Measurements from ENCODE around the gene F2.
"Not testable (repeated sequence)": the region's sequence is repeated elsewhere in the genome, so short reads cannot be mapped to it uniquely, and the experiment has no call there.

Gene F2

GRCh38 chr11:46706886-46707285 is 12.1 kb upstream of the F2 start:
- no peak for TF ChIP-seq CTCF (IDR thresholded peaks at IDR 0.05; ENCODE audit: extremely low read depth, missing control alignments)
- no peak for DNase-seq (ENCODE audit: low spot score)

- DNase-seq (ENCODE audit: low spot score): not testable (repeated sequence)
Measured at GRCh38 chr11:46709351-46709750, 9.7 kb upstream of the F2 start.

- no peak for TF ChIP-seq CTCF (IDR thresholded peaks at IDR 0.05; ENCODE audit: extremely low read depth, missing control alignments)
- no peak for DNase-seq (ENCODE audit: low spot score)
Measured at GRCh38 chr11:46710821-46711269, 8.2 kb upstream of the F2 start.

GRCh38 chr11:46711303-46711702 is 7.7 kb upstream of the F2 start:
- no peak for TF ChIP-seq CTCF (IDR thresholded peaks at IDR 0.05; ENCODE audit: extremely low read depth, missing control alignments)
- DNase-seq (ENCODE audit: low spot score): no peak

GRCh38 chr11:46712874-46713576 is 6.0 kb upstream of the F2 start:
- no peak for TF ChIP-seq CTCF (IDR thresholded peaks at IDR 0.05; ENCODE audit: extremely low read depth, missing control alignments)
- no peak for DNase-seq (ENCODE audit: low spot score)

- not testable (repeated sequence) for DNase-seq (ENCODE audit: low spot score)
Measured at GRCh38 chr11:46717825-46718154, 1.2 kb upstream of the F2 start.

GRCh38 chr11:46718155-46719019 is 626 bp upstream of the F2 start:
- no peak for DNase-seq (ENCODE audit: low spot score)
- TF ChIP-seq CTCF (IDR thresholded peaks at IDR 0.05; ENCODE audit: extremely low read depth, missing control alignments): no peak

- TF ChIP-seq CTCF (IDR thresholded peaks at IDR 0.05; ENCODE audit: extremely low read depth, missing control alignments): no peak
- no peak for DNase-seq (ENCODE audit: low spot score)
Measured at GRCh38 chr11:46719543-46720218, 668 bp downstream of the F2 start.

Data from GM20000 (cell line).